GM21515 (cell line): Measurements from ENCODE around the gene HLA-F.

ENCODE experiments used
- ATAC-seq: cut with Tn5 transposase; IDR thresholded peaks from one replicate; pipeline ENCODE4 v1.9.1; 2021; ENCODE audit not compliant: unreplicated experiment

Gene HLA-F

GRCh38 chr6:29723666-29724588 lies 693 bp downstream of the HLA-F start:
- ATAC-seq, result peak; percentile 36

- no peak for ATAC-seq
Observed at GRCh38 chr6:29724937-29725869, 2.0 kb downstream of the HLA-F start.

GRCh38 chr6:29726001-29726400 lies 2.8 kb downstream of the HLA-F start:
- no peak for ATAC-seq

- no peak for ATAC-seq
Observed at GRCh38 chr6:29726571-29727194, 3.4 kb downstream of the HLA-F start.

- no peak for ATAC-seq
Observed at GRCh38 chr6:29727637-29728036, 4.4 kb downstream of the HLA-F start.

GRCh38 chr6:29728173-29728874 lies 5.1 kb downstream of the HLA-F start:
- ATAC-seq, result no peak

- ATAC-seq, result no peak
Observed at GRCh38 chr6:29728875-29729270, 5.6 kb downstream of the HLA-F start.

GRCh38 chr6:29729774-29730328 lies 6.6 kb downstream of the HLA-F start:
- no peak for ATAC-seq

GRCh38 chr6:29730575-29731126 lies 7.4 kb downstream of the HLA-F start:
- no peak for ATAC-seq

- no peak for ATAC-seq
Observed at GRCh38 chr6:29731281-29731680, 8.0 kb downstream of the HLA-F start.

GRCh38 chr6:29733057-29733456 lies 9.8 kb downstream of the HLA-F start:
- no peak for ATAC-seq

GRCh38 chr6:29734046-29735018 lies 11.1 kb downstream of the HLA-F start:
- no peak for ATAC-seq

GRCh38 chr6:29736563-29736962 lies 13.3 kb downstream of the HLA-F start:
- no peak for ATAC-seq

GRCh38 chr6:29737707-29738630 lies 14.7 kb downstream of the HLA-F start:
- peak; percentile 55 for ATAC-seq

GRCh38 chr6:29739136-29739881 lies 16.1 kb downstream of the HLA-F start:
- ATAC-seq, result no peak

GRCh38 chr6:29739882-29740261 lies 16.6 kb downstream of the HLA-F start:
- no peak for ATAC-seq

- ATAC-seq, result no peak
Observed at GRCh38 chr6:29741592-29741991, 18.4 kb downstream of the HLA-F start.
